GM18907 (cell line): ENCODE results near the gene PSMB3.

Experiments
- ATAC-seq: cut with Tn5 transposase; IDR thresholded peaks from one replicate; pipeline ENCODE4 v1.9.1; 2021; ENCODE audit warnings: mild to moderate bottlenecking, moderate library complexity; ENCODE audit not compliant: unreplicated experiment

PSMB3 gene

GRCh38 chr17:38733282-38733981, 19.1 kb upstream of the PSMB3 start:
- no peak for ATAC-seq

- no peak for ATAC-seq
Observed at GRCh38 chr17:38733982-38734973, 18.3 kb upstream of the PSMB3 start.

- no peak for ATAC-seq
Observed at GRCh38 chr17:38735161-38735997, 17.2 kb upstream of the PSMB3 start.

GRCh38 chr17:38738007-38738662, 14.4 kb upstream of the PSMB3 start:
- ATAC-seq = no peak

- no peak for ATAC-seq
Observed at GRCh38 chr17:38738686-38739085, 13.9 kb upstream of the PSMB3 start.

GRCh38 chr17:38739305-38739704, 13.2 kb upstream of the PSMB3 start:
- no peak for ATAC-seq

GRCh38 chr17:38740044-38740443, 12.5 kb upstream of the PSMB3 start:
- no peak for ATAC-seq

- ATAC-seq = no peak
Observed at GRCh38 chr17:38740806-38741205, 11.7 kb upstream of the PSMB3 start.

- no peak for ATAC-seq
Observed at GRCh38 chr17:38741461-38741860, 11.1 kb upstream of the PSMB3 start.

- ATAC-seq = no peak
Observed at GRCh38 chr17:38741921-38742410, 10.6 kb upstream of the PSMB3 start.

GRCh38 chr17:38742411-38743308, 9.9 kb upstream of the PSMB3 start:
- no peak for ATAC-seq

- no peak for ATAC-seq
Observed at GRCh38 chr17:38743556-38744171, 8.9 kb upstream of the PSMB3 start.

GRCh38 chr17:38745545-38745944, 7.0 kb upstream of the PSMB3 start:
- ATAC-seq = no peak

- no peak for ATAC-seq
Observed at GRCh38 chr17:38746004-38746848, 6.3 kb upstream of the PSMB3 start.

GRCh38 chr17:38746849-38747462, 5.6 kb upstream of the PSMB3 start:
- no peak for ATAC-seq

- no peak for ATAC-seq
Observed at GRCh38 chr17:38747463-38748148, 4.9 kb upstream of the PSMB3 start.
